VCaP (cell line): ENCODE data around the gene METRNL.

ENCODE experiments used
- H3K27ac ChIP-seq: fragments of 450-650 bp; 2 replicates; pipeline ENCODE4 v1.5.1; 2017
- TF ChIP-seq, protein P1 (sequence below): fragments of 450-650 bp; conservative IDR thresholded peaks from 2 replicates; pipeline ENCODE4 v1.5.1; 2017; ENCODE audit warnings: mild to moderate bottlenecking, moderate library complexity

Gene METRNL

GRCh38 chr17:83085103-83085502, 5.7 kb downstream of the METRNL start:
- no peak overlapping the region for H3K27ac ChIP-seq
- TF ChIP-seq, protein P1, sequence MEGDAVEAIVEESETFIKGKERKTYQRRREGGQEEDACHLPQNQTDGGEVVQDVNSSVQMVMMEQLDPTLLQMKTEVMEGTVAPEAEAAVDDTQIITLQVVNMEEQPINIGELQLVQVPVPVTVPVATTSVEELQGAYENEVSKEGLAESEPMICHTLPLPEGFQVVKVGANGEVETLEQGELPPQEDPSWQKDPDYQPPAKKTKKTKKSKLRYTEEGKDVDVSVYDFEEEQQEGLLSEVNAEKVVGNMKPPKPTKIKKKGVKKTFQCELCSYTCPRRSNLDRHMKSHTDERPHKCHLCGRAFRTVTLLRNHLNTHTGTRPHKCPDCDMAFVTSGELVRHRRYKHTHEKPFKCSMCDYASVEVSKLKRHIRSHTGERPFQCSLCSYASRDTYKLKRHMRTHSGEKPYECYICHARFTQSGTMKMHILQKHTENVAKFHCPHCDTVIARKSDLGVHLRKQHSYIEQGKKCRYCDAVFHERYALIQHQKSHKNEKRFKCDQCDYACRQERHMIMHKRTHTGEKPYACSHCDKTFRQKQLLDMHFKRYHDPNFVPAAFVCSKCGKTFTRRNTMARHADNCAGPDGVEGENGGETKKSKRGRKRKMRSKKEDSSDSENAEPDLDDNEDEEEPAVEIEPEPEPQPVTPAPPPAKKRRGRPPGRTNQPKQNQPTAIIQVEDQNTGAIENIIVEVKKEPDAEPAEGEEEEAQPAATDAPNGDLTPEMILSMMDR: no peak

GRCh38 chr17:83085526-83086198, 6.3 kb downstream of the METRNL start:
- TF ChIP-seq, protein P1: no peak

DNA sequence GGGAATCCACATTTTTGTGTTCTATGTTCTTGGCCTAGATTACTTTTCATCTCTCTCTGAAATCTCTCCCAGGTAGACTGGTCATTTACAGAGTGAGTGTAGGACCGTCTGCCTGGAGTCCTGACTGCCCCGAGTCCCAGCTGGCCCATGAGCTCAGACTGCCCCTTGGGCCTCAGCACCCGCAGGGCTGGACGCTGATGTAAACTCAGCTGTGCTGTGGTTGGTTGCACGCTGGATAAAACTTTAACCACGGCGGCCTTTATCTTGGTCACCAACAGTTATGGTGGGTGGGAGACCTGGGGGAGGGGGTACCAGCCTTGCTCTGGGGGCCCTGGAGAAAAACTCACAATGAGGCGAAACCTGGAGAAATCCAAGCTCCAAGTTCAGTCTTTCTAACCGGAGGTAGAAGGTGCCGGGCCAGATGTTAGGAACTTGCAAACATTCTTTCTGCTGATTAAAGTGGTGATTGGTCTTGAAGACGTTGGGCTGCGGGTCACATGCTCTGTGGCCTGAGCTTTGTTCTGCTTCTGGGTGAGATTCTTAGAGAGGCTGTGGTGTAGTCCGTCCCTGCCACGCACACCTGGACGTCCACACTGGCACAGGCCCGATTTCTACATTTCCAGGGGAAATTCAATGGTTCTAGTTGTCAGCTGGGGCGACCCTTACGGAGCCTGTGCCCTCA, 6.9 kb downstream of the METRNL start:
- no peak overlapping the region for H3K27ac ChIP-seq
- TF ChIP-seq, protein P1: no peak

More at GRCh38 chr17:83085526-83086198, 6.3 kb downstream of the METRNL start:
- no peak overlapping the region for H3K27ac ChIP-seq

DNA sequence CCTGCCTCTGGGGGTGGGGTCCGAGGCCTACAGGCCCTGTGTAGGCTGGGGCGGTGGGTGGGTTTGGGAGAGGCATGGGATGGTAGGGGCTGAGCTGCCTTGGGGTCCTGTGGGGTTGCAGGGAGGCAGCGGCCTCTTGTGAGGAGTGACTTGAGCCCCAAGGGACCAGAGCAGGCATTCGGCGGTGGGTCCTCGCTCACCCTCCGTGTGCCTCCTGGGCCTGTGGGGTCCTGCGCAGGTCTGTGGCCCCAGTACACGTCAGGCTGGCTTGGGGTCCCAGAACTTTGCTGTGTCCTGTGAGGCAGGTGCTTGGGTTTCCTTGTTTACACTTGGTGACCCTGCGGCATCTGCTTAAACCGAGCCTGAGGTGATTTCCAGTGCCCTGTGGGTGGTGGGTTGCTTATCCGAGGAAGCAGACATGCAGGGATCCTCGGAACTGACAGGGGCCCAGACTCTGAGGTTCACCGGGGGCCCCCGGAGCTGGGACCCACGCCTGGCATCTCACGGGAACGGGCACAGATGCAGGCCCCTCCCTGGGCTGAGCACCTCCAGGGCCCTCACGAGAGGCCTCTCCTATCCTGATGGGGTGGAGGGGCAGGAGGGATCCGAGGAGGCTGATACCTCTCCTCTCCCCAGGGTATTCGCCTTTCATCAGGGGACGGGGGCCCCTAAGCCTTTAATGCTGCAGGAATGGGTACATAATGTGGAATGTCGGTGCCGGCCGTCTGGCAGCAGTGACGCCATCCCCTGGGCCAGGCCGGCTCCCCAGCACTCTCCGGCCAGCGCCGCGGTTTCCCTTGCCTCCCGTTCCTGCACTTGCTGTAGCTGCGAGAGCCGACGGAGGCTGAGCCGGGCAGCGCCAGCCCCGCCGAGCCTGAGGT, 7.7 kb downstream of the METRNL start:
- no peak overlapping the region for H3K27ac ChIP-seq
- TF ChIP-seq, protein P1: no peak

DNA sequence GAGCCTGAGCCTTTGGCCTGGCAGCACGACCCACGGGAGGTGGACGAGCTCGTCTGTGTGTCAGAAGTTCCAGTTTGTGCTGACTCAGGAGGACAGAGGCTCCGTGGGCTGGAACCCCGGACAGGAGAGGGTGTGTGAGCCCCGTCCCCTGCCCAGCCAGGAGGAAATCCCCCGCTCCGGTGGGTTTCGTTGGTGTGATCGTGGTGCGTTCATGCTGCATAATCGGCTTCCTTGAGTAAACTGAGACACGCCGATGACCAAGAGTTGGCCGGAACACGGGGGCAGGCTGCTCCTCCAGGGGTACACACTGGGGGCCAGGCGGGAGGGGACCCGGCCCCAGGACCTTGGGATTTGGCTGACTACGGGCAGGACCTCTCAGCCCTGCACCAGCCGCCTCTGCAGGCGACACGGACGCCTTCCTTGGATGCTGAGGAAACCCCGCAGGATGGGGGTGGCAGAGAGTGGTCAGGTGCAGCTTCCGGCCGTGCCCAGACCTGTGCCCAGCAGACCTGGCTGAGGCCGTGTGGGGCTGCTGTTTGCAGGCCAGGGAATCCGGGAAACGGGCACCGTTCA, 8.5 kb downstream of the METRNL start:
- peak overlapping the region; percentile 83 for H3K27ac ChIP-seq
- TF ChIP-seq, protein P1: no peak

DNA sequence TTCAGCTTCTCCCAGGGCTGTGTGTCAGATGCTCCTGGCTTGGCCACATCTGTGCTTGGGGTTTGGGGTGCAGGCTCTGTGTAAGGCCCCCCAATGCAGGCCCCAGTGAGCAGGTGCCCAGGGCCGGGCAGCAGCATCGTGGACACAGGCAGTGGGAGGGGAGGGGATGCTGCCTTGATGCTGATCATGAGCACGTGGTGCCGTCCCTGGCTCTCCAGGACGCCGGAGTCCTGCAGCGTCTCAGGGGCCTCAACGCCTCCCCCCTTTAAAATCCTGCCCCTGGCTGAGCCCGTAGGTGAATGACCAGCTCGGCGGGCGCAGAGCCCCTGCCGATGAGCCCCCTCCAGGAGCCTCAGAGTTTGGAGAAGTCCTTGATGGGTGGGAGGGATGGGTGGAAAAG, 9.0 kb downstream of the METRNL start:
- H3K27ac ChIP-seq: peak overlapping the region; percentile 83
- TF ChIP-seq, protein P1: no peak

DNA sequence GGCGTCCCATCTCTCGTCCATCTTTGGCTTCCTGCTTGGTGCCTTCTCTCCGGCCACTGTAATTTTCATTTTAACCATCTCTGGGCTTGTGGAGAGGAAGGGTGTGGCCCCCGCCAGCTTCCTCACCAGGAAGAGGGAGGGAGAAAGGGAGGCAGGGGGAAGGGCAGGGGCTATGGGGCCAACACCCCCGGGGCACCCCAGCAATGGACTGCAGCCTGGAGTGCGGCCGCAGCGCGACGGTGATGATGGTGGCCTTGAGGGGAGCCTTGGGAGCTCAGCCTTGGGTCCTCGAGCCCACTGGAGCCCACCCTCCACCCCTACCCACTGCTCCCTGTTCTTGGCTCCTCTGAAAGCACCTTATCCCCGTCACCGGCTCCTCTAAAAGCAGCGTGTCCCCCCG, 9.5 kb downstream of the METRNL start:
- TF ChIP-seq, protein P1: no peak
- H3K27ac ChIP-seq: peak overlapping the region; percentile 83
